Transverse colon (tissue), 4 donors: ENCODE measurements around the gene REN. TPM values are rescaled to one million over a fixed set of nuclear protein-coding genes. Genes with fewer than 3 reads are reported as not detected.
A peak's percentile ranks its signal among the peaks of the same experiment; 100 is the strongest.

Experiments
- DNase-seq: peaks from one replicate; pipeline ENCODE4 v3.0.0-alpha.2; 2019
- H3K27ac ChIP-seq, 4 donors: fragments of 200-600 bp; sonication (generic); 2 replicates each; pipeline ENCODE4 v1.5.1; 2016 to 2018; ENCODE audit warnings: inconsistent platforms in 4 of 4
- H3K27me3 ChIP-seq: fragments of 200-600 bp; sonication (generic); 2 replicates; pipeline ENCODE4 v1.5.1; 2017; ENCODE audit warnings: inconsistent platforms
- H3K36me3 ChIP-seq, 4 donors: fragments of 200-600 bp; sonication (generic); 2 replicates each; pipeline ENCODE4 v1.5.1; 2017 to 2019; ENCODE audit warnings: inconsistent platforms in 4 of 4
- H3K4me1 ChIP-seq, 4 donors: fragments of 200-600 bp; sonication (generic); 2 replicates each; pipeline ENCODE4 v1.5.1; 2017 to 2020; ENCODE audit warnings: inconsistent platforms in 4 of 4
- H3K4me3 ChIP-seq, 4 donors: fragments of 200-600 bp; sonication (generic); 1 replicate in 1 of 4; 2 replicates in 3 of 4; pipeline versions ENCODE4 v1.5.1 to v1.6.1; 2017 to 2019; ENCODE audit warnings: inconsistent platforms in 4 of 4
- H3K9me3 ChIP-seq, 2 donors: fragments of 200-600 bp; sonication (generic); 2 replicates each; pipeline ENCODE4 v1.5.1; 2017 to 2019; ENCODE audit warnings: inconsistent platforms in 2 of 2
- EP300 ChIP-seq: sonication (generic); formaldehyde crosslinking; IDR thresholded peaks from one replicate; pipeline ENCODE4 v1.6.1; 2017; ENCODE audit warnings: antibody characterized with exemption, low read depth
- POLR2A ChIP-seq: fragments of 450-650 bp; IDR thresholded peaks from one replicate; pipeline ENCODE4 v1.6.1; 2016; ENCODE audit warnings: antibody characterized with exemption, mild to moderate bottlenecking, moderate library complexity
- POLR2AphosphoS5 ChIP-seq, 3 donors: sonication (generic); formaldehyde crosslinking; IDR thresholded peaks; one replicate each; pipeline ENCODE4 v1.6.1; 2016; ENCODE audit warnings: antibody characterized with exemption in 3 of 3
- WGBS, 2 donors: methylation state at CpG; one replicate each; pipeline ENCODE4 v1.1.5; 2018; ENCODE audit warnings: low coverage in 1 of 2; 5-methylcytosine and 5-hydroxymethylcytosine counted together
- in situ Hi-C, 4 donors: fragments of 200-750 bp; cut with MboI; loops; one replicate each; pipeline versions ENCODE4 v1.15.0 to v1.15.1; 2017; ENCODE audit warnings: low sequenced_read_pairs in 3 of 4, low pct_ligation_motif_present in 1 of 4, low pct_unique_long_range_greater_than_20kb in 1 of 4
- intact Hi-C: fragments of 100-400 bp; cut with DNase I; formaldehyde crosslinking; loops from one replicate; pipeline ENCODE4 v1.15.1; 2023; ENCODE audit warnings: low total_unique reads
- total RNA-seq, 4 donors: library from RNA; depleted of rRNA; stranded (reverse); fragments of >200 nt; gene quantifications; one replicate each; pipeline ENCODE4 v1.1.0, GENCODE V29; 2016
- TF ChIP-seq, protein P1 (sequence below), 5 experiments: fragments of 200-600 bp in 3 of 5; fragments of 450-650 bp in 2 of 5; sonication (generic) in 3 of 5; IDR thresholded peaks; 1 replicate in 2 of 5; 2 replicates in 3 of 5; pipeline ENCODE4 v1.5.1; 2016 to 2017; ENCODE audit warnings: antibody characterized with exemption in 5 of 5, inconsistent platforms in 3 of 5, mild to moderate bottlenecking in 2 of 5, moderate library complexity in 1 of 5

The REN gene
- total RNA-seq, 4 donors from 2014 or later: 2.7 TPM; not detected in 3

DNA sequence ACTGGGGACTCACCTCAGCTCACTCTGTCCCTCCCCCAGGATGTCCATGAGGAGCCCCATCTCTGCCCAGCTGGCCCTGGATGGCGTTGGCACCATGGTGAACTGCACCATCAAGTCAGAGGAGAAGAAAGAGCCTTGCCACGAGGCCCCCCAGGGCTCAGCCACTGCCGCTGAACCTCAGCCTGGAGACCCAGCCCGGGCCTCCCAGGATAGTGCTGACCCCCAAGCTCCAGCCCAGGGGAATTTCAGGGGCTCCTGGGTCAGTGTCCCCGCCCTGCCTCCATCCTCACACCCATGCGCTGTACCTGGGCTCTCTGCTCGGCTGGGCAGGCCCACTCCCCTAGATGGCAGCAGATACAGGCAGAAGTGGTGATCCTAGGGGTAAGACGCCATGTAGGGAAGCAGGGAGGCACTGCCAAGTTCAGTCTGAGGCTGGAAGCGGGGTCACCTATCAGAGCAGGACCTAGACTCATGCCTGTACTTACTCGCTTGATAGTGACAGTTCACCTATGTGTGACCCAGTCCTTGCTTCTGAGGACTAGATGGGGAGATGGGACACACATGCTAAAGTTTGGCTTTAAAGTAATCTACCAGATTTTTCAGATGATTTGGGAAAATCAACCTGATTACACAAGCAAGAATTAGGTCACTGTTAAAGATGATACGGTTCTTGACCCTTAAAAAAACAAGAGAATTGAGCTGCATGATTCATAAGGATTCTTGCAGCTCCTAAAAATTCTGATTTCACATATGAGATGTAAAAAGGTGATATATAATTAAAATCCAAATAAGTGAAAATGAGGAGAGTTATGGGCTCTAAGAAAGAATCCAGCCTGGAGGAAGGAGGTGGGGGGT lies 53.0 kb downstream of the REN start:
- Histone ChIP-seq H3K9me3 (no peaks in the 10 kb centered on the region), H3K4me3 (no peak overlapping the region), H3K27ac (peak overlapping the region in 1 of 4 donors; percentile 38), H3K4me1 (peaks cover 0 to 11% (median 2%) of the 10 kb centered on the region in 4 donors), H3K36me3 (no peaks in the 10 kb centered on the region), H3K27me3 (no peaks in the 10 kb centered on the region)
- DNase-seq: no peak
- TF ChIP-seq, protein P1, sequence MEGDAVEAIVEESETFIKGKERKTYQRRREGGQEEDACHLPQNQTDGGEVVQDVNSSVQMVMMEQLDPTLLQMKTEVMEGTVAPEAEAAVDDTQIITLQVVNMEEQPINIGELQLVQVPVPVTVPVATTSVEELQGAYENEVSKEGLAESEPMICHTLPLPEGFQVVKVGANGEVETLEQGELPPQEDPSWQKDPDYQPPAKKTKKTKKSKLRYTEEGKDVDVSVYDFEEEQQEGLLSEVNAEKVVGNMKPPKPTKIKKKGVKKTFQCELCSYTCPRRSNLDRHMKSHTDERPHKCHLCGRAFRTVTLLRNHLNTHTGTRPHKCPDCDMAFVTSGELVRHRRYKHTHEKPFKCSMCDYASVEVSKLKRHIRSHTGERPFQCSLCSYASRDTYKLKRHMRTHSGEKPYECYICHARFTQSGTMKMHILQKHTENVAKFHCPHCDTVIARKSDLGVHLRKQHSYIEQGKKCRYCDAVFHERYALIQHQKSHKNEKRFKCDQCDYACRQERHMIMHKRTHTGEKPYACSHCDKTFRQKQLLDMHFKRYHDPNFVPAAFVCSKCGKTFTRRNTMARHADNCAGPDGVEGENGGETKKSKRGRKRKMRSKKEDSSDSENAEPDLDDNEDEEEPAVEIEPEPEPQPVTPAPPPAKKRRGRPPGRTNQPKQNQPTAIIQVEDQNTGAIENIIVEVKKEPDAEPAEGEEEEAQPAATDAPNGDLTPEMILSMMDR (IDR thresholded peaks at IDR 0.05): no peak
- TF ChIP-seq EP300 (no peak), POLR2AphosphoS5 (IDR thresholded peaks at IDR 0.05) (no peak), POLR2A (no peak)
- 79 to 100% methylated on average over 1 to 10 of the region's 11 CpGs for WGBS, 2 donors
- in situ Hi-C loops (no loop called here), intact Hi-C loops (no loop called here)

DNA sequence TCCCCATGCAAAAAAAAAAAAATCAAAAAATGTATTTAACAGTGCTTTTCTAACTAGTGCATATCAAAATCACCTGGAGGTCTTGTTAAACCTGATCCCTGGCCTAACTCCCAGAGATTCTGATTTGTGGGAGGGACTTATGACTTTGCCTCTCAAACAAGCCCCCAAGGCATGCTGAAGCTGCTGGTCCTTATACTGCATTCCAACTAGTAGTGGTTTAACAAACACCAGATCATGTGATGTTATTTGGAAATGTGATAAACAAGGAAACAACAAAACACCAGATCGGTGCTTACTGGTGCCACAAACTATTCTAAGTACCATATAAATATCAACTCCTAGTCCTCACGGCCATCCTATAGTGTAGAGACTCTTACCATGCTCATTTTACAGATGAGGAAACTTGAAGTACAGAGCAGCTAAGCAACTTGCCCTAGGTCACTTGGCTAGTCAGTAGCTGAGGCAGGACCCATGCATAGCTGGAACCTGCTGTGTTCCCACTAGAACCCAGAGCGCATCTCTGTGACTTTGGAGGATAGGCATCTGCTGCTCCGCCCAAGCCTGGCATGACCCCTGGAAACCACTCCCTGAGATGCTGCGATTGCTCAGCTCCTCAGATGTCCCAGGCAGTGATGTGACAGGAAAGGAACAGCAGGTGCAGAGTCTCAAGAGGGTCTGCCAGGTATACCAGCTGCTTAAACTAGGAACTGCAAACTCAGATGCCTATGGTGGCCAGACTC lies 55.1 kb downstream of the REN start:
- no peak overlapping the region for H3K27ac ChIP-seq
- H3K4me3 ChIP-seq: no peak overlapping the region
- H3K4me1 ChIP-seq: peaks cover 0 to 12% (median 5%) of the 10 kb centered on the region in 4 donors
- 78% methylated on average over 5 of the region's 5 CpGs; no CpG with 5 or more reads in 1 of the 2 donors for WGBS, 2 donors
- TF ChIP-seq, protein P1 (IDR thresholded peaks at IDR 0.05): no peak
- TF ChIP-seq POLR2AphosphoS5 (IDR thresholded peaks at IDR 0.05) (no peak), POLR2A (no peak), EP300 (no peak)
- intact Hi-C loops: no loop called here
- no peak for DNase-seq
- in situ Hi-C loops: no loop called here
- no peaks in the 10 kb centered on the region for H3K36me3 ChIP-seq
- H3K9me3 ChIP-seq: no peaks in the 10 kb centered on the region
- H3K27me3 ChIP-seq: no peaks in the 10 kb centered on the region

DNA sequence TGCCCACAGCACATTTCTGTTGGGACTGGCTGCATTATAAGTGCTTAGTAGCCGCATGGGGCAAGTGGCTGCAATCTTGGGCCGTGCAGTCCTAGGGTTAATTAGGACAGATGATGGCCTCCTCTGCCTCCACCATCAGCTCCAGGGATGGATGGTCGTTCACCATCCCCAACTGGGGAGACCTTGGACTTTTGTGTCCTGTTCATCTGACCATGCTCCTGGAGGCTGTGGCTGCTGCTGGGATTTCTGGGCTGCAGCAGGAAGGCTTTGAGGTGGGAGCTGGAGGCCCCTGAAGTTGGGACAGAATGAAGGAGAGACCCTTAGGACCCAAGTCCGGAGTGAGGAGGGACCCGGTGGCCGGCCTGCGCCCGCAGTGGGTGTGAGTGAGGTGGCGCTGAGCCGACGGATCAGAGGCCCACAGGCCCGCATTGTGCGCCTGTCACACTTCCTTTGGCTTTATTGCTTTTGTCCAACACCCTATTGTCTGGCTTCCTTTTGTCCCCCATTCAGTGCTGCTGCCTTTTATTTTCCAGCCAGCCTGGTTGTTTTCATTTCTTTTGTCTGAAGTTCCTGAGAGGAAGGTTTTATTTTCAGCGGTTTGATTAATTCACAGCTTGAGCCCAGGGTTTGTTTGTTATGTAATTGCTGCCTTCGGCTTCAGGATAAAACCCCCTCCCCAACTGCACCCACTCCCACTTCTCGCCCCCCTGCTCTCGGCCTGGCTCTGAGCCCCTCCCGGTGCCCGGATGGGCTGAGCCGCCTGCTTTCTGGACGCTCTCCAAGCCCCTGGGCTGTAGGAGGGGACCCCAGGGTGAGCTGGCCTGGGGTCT lies 57.6 kb downstream of the REN start:
- 52 to 76% methylated on average over 7 to 21 of the region's 21 CpGs for WGBS, 2 donors
- Histone ChIP-seq H3K9me3 (no peaks in the 10 kb centered on the region), H3K4me1 (peaks cover 7 to 26% (median 14%) of the 10 kb centered on the region in 4 donors), H3K4me3 (no peak overlapping the region), H3K27me3 (no peaks in the 10 kb centered on the region), H3K27ac (no peak overlapping the region), H3K36me3 (no peaks in the 10 kb centered on the region)
- no peak for DNase-seq
- in situ Hi-C loops (no loop called here), intact Hi-C loops (no loop called here)
- TF ChIP-seq POLR2A (no peak), EP300 (no peak), POLR2AphosphoS5 (IDR thresholded peaks at IDR 0.05) (no peak)
- TF ChIP-seq, protein P1 (IDR thresholded peaks at IDR 0.05): no peak

DNA sequence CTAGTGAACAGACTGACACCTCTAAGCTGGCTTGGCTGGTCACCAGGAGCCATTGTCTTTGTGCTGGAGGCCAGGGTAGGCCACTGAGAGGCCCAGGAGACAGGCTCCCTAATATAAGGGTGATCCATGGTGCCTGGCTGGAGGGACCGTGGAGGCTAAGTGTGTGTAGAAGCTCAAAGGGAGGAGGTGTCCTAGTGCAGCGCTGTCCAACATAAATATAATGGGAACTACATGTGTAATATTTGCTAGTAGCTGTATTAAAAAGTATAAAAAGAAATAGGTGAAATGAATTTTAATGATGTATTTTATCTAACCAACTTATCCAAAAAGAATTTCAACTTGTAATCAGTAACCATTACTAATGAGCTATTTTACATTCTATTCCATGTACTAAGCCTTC lies 58.2 kb downstream of the REN start:
- Histone ChIP-seq H3K4me3 (no peak overlapping the region), H3K36me3 (no peaks in the 10 kb centered on the region), H3K4me1 (peaks cover 13 to 32% (median 20%) of the 10 kb centered on the region in 4 donors), H3K27me3 (no peaks in the 10 kb centered on the region), H3K9me3 (no peaks in the 10 kb centered on the region), H3K27ac (no peak overlapping the region)
- no peak for DNase-seq
- TF ChIP-seq, protein P1 (IDR thresholded peaks at IDR 0.05): no peak
- TF ChIP-seq EP300 (no peak), POLR2AphosphoS5 (IDR thresholded peaks at IDR 0.05) (no peak), POLR2A (no peak)
- intact Hi-C loops: no loop called here
- 60 to 90% methylated on average over 2 of the region's 2 CpGs for WGBS, 2 donors
- in situ Hi-C loops: no loop called here
